Karpas-422 (cell line): ENCODE results near the gene ALDH8A1. TPM values are rescaled to one million over a fixed set of nuclear protein-coding genes. Genes with fewer than 3 reads are reported as not detected.

Experiments used
- DNase-seq: peaks from one replicate; pipeline ENCODE4 v3.0.0-alpha.2; 2015
- H2AFZ ChIP-seq: fragments of 200-600 bp; sonication (generic); 2 replicates; pipeline ENCODE4 v1.6.1; 2014; ENCODE audit warnings: antibody characterized with exemption, low read length, mixed read lengths
- H3K27ac ChIP-seq: fragments of 200-600 bp; sonication (generic); 2 replicates; pipeline ENCODE4 v1.5.1; 2014; ENCODE audit warnings: mild to moderate bottlenecking, low read length, moderate library complexity
- H3K27me3 ChIP-seq: fragments of 200-600 bp; sonication (generic); 2 replicates; pipeline ENCODE4 v1.6.1; 2014; ENCODE audit warnings: low read length, mixed read lengths
- H3K36me3 ChIP-seq: fragments of 200-600 bp; sonication (generic); 2 replicates; pipeline ENCODE4 v1.6.1; 2014; ENCODE audit warnings: low read length, mixed read lengths; ENCODE audit not compliant: insufficient read depth
- H3K4me1 ChIP-seq: fragments of 200-600 bp; sonication (generic); 2 replicates; pipeline ENCODE4 v1.6.1; 2014; ENCODE audit warnings: mild to moderate bottlenecking, low read length, mixed read lengths
- H3K4me2 ChIP-seq: fragments of 200-600 bp; sonication (generic); 2 replicates; pipeline ENCODE4 v1.6.1; 2014; ENCODE audit warnings: low read length, low read depth, mild to moderate bottlenecking; ENCODE audit not compliant: poor library complexity, severe bottlenecking
- H3K4me3 ChIP-seq: fragments of 200-600 bp; sonication (generic); 2 replicates; pipeline ENCODE4 v1.5.1; 2014; ENCODE audit warnings: mild to moderate bottlenecking, antibody characterized with exemption, low read length, mixed read lengths
- H3K79me2 ChIP-seq: fragments of 200-600 bp; sonication (generic); 2 replicates; pipeline ENCODE4 v1.6.1; 2014; ENCODE audit warnings: mild to moderate bottlenecking, low read length, mixed read lengths
- H3K9ac ChIP-seq: fragments of 200-600 bp; sonication (generic); 2 replicates; pipeline ENCODE4 v1.6.0; 2014; ENCODE audit warnings: low read length
- H3K9me2 ChIP-seq: fragments of 200-600 bp; sonication (generic), shearing (Covaris generic); replicated peaks from 2 replicates; pipeline ENCODE4 v1.6.0; 2014; ENCODE audit warnings: mild to moderate bottlenecking, low read length, moderate library complexity; ENCODE audit not compliant: insufficient read depth
- H3K9me3 ChIP-seq: fragments of 300-700, 200-600 bp; sonication (generic); 2 replicates; pipeline ENCODE4 v1.6.1; 2014; ENCODE audit warnings: low read length, mixed read lengths
- H4K20me1 ChIP-seq: fragments of 200-600 bp; sonication (generic); 2 replicates; pipeline ENCODE4 v1.6.1; 2014; ENCODE audit warnings: mild to moderate bottlenecking, antibody characterized with exemption, low read length, low read depth; ENCODE audit not compliant: insufficient read depth
- total RNA-seq: library from RNA; depleted of rRNA; stranded (reverse); fragments of >200 nt; shearing (Covaris generic); gene quantifications from 2 replicates; pipeline ENCODE4 v1.2.3, GENCODE V29; 2014; ENCODE audit warnings: low replicate concordance

The ALDH8A1 gene
- total RNA-seq, 1 experiment from 2014 or later = not detected

GRCh38 chr6:134948142-134948541 is 1.8 kb downstream of the ALDH8A1 start:
- Histone ChIP-seq H3K27ac (no peak overlapping the region), H3K4me3 (no peak overlapping the region), H3K9me3 (no peaks in the 10 kb centered on the region), H3K9me2 (no peaks in the 10 kb centered on the region), H3K9ac (no peak overlapping the region), H3K27me3 (no peaks in the 10 kb centered on the region), H2AFZ (no peak overlapping the region), H3K4me2 (no peak overlapping the region), H3K4me1 (peaks cover 4% of the 10 kb centered on the region), H4K20me1 (no peaks in the 10 kb centered on the region), H3K36me3 (no peaks in the 10 kb centered on the region), H3K79me2 (no peaks in the 10 kb centered on the region)
- DNase-seq = no peak

- H3K27me3 ChIP-seq = no peaks in the 10 kb centered on the region
- H4K20me1 ChIP-seq = no peaks in the 10 kb centered on the region
- no peak overlapping the region for H3K27ac ChIP-seq
- H3K9me3 ChIP-seq = no peaks in the 10 kb centered on the region
- no peaks in the 10 kb centered on the region for H3K36me3 ChIP-seq
- peaks cover 4% of the 10 kb centered on the region for H3K4me1 ChIP-seq
- no peak overlapping the region for H3K4me3 ChIP-seq
- H3K4me2 ChIP-seq = no peak overlapping the region
- H3K9me2 ChIP-seq = no peaks in the 10 kb centered on the region
- DNase-seq = no peak
- H2AFZ ChIP-seq = no peak overlapping the region
- H3K79me2 ChIP-seq = no peaks in the 10 kb centered on the region
- no peak overlapping the region for H3K9ac ChIP-seq
Observed at GRCh38 chr6:134945045-134945444, 4.9 kb downstream of the ALDH8A1 start.

DNA sequence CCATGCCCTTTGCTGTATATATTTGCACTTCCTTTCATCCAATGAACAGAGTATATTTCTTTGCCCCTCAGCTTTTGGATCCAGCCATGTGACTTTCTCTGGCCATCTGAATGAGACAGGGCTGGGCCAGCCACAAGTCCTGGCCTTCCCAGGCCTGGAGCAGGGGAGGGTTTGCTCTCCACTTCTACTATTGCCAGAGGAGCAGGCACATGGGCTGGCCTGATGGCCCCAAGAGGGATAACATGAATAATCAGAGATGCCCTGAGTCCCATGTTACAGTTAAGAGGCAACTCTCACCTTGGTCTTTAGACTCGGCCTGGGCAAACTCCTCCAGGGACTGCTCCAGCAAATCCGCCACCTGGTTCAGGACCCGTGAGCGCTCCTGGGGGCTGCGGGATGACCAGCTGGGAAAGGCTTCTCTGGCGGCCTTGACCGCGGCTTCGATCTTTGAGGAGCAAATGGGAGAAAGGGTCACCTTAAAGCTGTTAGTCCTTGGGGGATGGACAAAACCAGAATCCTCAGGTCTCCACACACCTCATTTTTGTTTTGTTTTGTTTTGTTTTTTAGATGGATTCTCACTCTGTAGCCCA is 6.3 kb downstream of the ALDH8A1 start:
- Histone ChIP-seq H3K4me3 (no peak overlapping the region), H3K9me2 (no peaks in the 10 kb centered on the region), H3K9me3 (no peaks in the 10 kb centered on the region), H3K79me2 (no peaks in the 10 kb centered on the region), H3K4me2 (no peak overlapping the region), H2AFZ (no peak overlapping the region), H3K27me3 (no peaks in the 10 kb centered on the region), H3K27ac (no peak overlapping the region), H3K4me1 (peaks cover 4% of the 10 kb centered on the region), H3K9ac (no peak overlapping the region), H3K36me3 (no peaks in the 10 kb centered on the region), H4K20me1 (no peaks in the 10 kb centered on the region)
- no peak for DNase-seq

DNA sequence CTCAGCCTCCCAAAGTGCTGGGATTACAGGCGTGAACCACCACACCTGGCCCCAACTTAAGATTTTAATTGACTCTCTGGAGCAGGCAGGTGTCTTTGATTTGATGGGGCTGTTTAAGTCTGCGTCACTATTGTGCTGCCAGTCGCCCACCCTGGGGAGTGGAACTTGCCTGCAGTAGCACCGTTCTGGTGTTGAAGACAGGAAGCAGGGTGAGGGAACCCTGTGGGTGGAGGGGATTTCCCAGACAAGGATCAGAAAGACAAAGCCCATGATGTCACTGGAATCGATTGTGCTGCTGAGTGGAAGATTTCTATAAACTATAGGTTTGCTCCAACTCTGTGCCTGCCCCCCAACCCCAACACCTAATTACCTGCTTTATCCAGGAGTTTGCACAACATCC is 11.0 kb downstream of the ALDH8A1 start:
- Histone ChIP-seq H3K27me3 (no peaks in the 10 kb centered on the region), H3K9me2 (no peaks in the 10 kb centered on the region), H2AFZ (no peak overlapping the region), H3K4me1 (no peaks in the 10 kb centered on the region), H3K4me2 (no peak overlapping the region), H3K79me2 (no peaks in the 10 kb centered on the region), H3K9ac (no peak overlapping the region), H3K27ac (no peak overlapping the region), H3K36me3 (no peaks in the 10 kb centered on the region), H3K4me3 (no peak overlapping the region), H3K9me3 (no peaks in the 10 kb centered on the region), H4K20me1 (no peaks in the 10 kb centered on the region)
- DNase-seq = no peak

DNA sequence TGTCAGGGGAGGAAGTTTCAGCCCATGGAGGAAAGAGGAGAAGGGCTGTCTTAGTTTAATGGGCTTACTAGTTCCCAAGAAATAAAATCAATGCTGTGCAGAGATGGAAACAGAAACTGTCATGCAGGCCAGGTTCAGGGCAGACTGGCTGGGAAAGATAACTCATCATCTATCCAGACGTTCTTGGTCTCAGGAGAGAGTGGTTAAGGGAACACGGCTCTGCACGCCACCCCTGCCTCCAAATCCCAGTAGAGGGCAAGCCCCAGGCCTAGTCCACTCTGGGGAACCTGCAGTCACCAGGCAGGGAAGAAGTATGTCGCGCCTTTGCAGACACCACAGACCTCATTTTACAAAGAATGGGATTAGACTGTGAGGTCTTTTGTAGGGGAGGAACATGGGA is 12.5 kb downstream of the ALDH8A1 start:
- Histone ChIP-seq H3K9ac (no peak overlapping the region), H3K27ac (no peak overlapping the region), H4K20me1 (no peaks in the 10 kb centered on the region), H3K4me3 (no peak overlapping the region), H3K4me2 (no peak overlapping the region), H3K4me1 (no peaks in the 10 kb centered on the region), H2AFZ (no peak overlapping the region), H3K9me3 (no peaks in the 10 kb centered on the region), H3K27me3 (no peaks in the 10 kb centered on the region), H3K9me2 (no peaks in the 10 kb centered on the region), H3K79me2 (no peaks in the 10 kb centered on the region), H3K36me3 (no peaks in the 10 kb centered on the region)
- DNase-seq = no peak

DNA sequence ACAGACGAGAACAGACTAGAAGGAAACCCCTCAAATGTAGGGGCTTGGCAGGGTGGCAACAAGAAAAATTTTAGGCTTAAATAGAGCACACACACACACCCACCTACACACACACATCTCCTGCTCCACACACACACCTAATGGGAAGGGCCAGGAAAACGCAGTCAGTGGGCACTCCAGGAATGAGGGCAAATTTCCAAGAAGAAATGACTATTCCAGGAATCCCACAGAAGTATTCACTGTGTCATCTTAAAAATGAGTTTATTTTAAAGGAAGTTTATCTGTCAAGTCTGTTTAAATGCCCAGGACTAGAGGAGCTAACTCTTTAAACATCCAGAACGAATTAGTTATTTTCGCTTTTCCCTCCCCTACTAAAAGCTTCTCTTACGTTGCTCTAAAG is 13.0 kb downstream of the ALDH8A1 start:
- H3K9me2 ChIP-seq = no peaks in the 10 kb centered on the region
- no peaks in the 10 kb centered on the region for H4K20me1 ChIP-seq
- H3K27ac ChIP-seq = no peak overlapping the region
- no peaks in the 10 kb centered on the region for H3K36me3 ChIP-seq
- no peak overlapping the region for H3K9ac ChIP-seq
- H3K9me3 ChIP-seq = no peaks in the 10 kb centered on the region
- H2AFZ ChIP-seq = no peak overlapping the region
- no peak overlapping the region for H3K4me3 ChIP-seq
- no peaks in the 10 kb centered on the region for H3K4me1 ChIP-seq
- no peak overlapping the region for H3K4me2 ChIP-seq
- no peak for DNase-seq
- H3K79me2 ChIP-seq = no peaks in the 10 kb centered on the region
- H3K27me3 ChIP-seq = no peaks in the 10 kb centered on the region

DNA sequence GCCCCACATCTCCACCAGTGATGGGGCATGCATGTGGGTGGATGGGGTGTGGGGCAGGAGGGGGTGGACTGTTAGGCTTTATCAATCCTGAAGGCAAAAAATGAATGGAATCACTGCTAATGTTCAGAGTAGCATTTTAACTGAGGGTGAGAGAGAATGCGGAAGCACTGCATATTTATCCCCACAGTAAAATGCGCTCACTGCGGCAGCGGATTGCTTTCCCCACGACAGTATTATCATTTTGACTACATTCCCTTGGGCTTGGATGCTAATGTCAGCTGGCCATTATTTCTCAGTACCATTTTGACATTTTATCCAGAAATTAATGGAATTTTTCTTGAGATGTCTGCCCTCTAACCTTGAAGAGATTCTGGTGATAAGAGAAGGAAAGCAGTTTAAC is 13.4 kb downstream of the ALDH8A1 start:
- no peak overlapping the region for H2AFZ ChIP-seq
- H3K36me3 ChIP-seq = no peaks in the 10 kb centered on the region
- no peaks in the 10 kb centered on the region for H3K4me1 ChIP-seq
- no peaks in the 10 kb centered on the region for H4K20me1 ChIP-seq
- H3K79me2 ChIP-seq = no peaks in the 10 kb centered on the region
- H3K27ac ChIP-seq = no peak overlapping the region
- no peak overlapping the region for H3K4me3 ChIP-seq
- H3K9me2 ChIP-seq = no peaks in the 10 kb centered on the region
- no peak overlapping the region for H3K9ac ChIP-seq
- no peak for DNase-seq
- H3K4me2 ChIP-seq = no peak overlapping the region
- H3K27me3 ChIP-seq = no peaks in the 10 kb centered on the region
- no peaks in the 10 kb centered on the region for H3K9me3 ChIP-seq

- no peaks in the 10 kb centered on the region for H3K9me2 ChIP-seq
- H3K9me3 ChIP-seq = no peaks in the 10 kb centered on the region
- no peak overlapping the region for H3K4me2 ChIP-seq
- H3K27me3 ChIP-seq = no peaks in the 10 kb centered on the region
- no peak overlapping the region for H3K4me3 ChIP-seq
- no peaks in the 10 kb centered on the region for H3K36me3 ChIP-seq
- H4K20me1 ChIP-seq = no peaks in the 10 kb centered on the region
- H3K79me2 ChIP-seq = no peaks in the 10 kb centered on the region
- H2AFZ ChIP-seq = no peak overlapping the region
- no peak overlapping the region for H3K27ac ChIP-seq
- H3K4me1 ChIP-seq = no peaks in the 10 kb centered on the region
- DNase-seq = no peak
- no peak overlapping the region for H3K9ac ChIP-seq
Observed at GRCh38 chr6:134934793-134935485, 15.0 kb downstream of the ALDH8A1 start.
